GM10266 (cell line): ENCODE results near the gene MGAT4D.

ENCODE experiments used
- DNase-seq: peaks from one replicate; pipeline ENCODE4 v3.0.0; 2012; ENCODE audit errors: extremely low spot score
- TF ChIP-seq, protein P1 (sequence below): IDR thresholded peaks from 2 replicates; pipeline ENCODE4 v1.5.1; 2012; ENCODE audit warnings: mild to moderate bottlenecking, low read depth; ENCODE audit not compliant: control insufficient read depth, insufficient read depth; ENCODE audit errors: missing control alignments

The MGAT4D gene

DNA sequence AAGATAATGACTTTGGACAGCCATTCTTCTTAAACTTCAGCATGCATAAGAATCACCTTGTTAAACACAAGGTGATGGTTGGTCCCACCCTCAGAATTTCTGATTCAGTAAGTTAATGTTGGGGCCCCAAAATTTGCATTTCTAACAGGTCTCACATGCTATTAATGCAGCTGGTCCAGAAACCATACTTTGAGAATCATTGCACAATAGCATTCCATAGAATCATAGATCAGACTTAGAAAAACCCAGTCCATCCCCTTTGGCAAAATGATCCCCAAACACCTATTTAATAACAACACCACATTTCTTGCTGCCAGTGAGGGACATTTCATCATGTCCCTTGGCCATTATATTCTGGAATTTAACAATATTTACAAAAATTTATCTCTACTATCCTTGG lies 6.2 kb upstream of the MGAT4D start:
- TF ChIP-seq, protein P1, sequence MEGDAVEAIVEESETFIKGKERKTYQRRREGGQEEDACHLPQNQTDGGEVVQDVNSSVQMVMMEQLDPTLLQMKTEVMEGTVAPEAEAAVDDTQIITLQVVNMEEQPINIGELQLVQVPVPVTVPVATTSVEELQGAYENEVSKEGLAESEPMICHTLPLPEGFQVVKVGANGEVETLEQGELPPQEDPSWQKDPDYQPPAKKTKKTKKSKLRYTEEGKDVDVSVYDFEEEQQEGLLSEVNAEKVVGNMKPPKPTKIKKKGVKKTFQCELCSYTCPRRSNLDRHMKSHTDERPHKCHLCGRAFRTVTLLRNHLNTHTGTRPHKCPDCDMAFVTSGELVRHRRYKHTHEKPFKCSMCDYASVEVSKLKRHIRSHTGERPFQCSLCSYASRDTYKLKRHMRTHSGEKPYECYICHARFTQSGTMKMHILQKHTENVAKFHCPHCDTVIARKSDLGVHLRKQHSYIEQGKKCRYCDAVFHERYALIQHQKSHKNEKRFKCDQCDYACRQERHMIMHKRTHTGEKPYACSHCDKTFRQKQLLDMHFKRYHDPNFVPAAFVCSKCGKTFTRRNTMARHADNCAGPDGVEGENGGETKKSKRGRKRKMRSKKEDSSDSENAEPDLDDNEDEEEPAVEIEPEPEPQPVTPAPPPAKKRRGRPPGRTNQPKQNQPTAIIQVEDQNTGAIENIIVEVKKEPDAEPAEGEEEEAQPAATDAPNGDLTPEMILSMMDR, result no peak
- DNase-seq, result no peak

DNA sequence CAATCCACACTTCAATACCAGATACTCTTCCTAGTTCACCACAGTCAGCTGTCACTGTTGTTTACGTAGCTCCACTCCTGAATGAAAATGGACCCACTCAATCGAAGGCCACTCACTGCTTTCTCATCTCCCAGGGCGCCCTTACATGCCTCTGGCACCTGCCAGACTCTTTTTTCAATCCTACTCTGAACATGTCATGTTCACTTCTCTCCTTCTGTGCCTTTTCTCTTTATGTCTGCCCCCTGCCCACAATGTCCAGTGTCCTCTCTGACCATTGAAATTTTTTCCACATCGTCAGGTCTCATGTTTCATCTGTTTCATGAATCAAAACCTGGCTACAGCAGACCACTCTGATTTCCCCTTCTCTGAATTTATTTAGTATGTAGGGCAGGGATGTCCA lies 1.3 kb upstream of the MGAT4D start:
- TF ChIP-seq, protein P1, result no peak
- DNase-seq, result no peak

DNA sequence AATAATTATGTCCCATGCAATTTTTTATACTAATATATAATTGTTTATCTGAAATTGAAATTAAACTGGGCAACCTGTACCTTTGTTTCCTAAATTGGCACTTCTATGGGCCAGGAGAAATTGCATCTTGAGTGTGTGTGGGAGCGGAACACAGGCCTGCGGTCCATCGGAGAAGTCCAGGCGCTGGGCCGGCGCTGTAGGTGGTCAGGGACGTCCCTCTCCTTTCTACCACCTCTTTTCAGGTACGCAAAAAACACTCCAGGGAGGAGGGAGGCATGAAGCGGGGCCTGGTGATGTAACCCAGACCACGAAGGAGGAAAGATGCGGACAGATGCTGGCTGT lies 717 bp downstream of the MGAT4D start:
- TF ChIP-seq, protein P1, result no peak
- no peak for DNase-seq

DNA sequence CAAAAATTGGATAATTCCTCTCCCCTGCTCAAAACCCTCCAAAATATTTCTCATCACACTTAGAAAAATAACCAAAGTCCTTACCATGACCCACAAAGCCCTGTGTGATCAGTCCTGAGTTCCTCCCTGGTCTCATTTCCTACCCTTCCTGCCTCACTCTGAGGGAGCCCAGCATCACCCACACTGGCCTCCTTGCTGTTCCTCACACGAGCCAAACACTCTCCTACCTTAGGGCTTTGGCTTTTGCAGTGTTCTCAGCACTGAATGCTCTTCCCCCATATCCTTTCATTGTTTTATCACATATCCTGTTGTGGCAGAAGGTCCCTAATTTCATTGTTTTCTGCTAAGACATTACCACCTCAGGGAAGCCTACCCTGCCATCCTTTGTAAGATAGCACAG lies 12.2 kb downstream of the MGAT4D start:
- no peak for DNase-seq
- TF ChIP-seq, protein P1, result no peak

DNA sequence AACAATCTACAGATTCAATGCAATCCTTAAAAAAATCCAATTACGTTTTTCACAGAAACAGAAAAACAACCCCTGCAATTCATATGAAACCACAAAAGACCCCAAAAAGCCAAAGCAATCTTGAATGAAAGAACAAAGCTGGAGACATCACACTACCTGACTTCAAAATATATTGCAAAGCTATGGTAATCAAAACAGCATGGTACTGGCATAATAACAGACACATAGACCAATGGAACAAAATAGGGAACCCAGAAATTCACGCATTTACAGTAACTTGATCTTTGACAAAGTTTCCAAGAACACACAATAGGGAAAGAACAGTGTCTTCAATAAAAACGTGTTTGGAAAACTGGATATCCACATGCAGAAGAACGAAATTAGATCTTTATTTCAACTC lies 14.6 kb downstream of the MGAT4D start:
- DNase-seq, result no peak
- TF ChIP-seq, protein P1, result no peak

DNA sequence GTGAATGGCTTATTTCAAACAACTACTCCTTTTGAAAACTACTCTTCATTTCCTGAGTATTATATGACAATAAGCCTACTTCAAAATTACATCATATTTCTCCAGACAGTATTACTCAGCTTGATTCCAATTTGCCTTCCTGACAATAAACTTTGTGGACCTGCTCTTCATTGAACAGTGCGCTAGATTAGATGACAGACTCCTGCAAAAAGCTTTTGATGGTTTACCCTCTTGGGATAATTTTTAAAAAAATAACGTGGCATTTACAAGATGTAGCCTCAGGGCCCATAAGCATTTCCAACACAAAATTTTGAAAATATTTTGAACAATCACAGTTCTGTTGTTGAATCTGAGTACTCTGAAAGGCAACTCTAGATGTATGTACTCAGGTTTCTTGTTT lies 25.9 kb downstream of the MGAT4D start:
- TF ChIP-seq, protein P1, result no peak
- DNase-seq, result no peak

DNA sequence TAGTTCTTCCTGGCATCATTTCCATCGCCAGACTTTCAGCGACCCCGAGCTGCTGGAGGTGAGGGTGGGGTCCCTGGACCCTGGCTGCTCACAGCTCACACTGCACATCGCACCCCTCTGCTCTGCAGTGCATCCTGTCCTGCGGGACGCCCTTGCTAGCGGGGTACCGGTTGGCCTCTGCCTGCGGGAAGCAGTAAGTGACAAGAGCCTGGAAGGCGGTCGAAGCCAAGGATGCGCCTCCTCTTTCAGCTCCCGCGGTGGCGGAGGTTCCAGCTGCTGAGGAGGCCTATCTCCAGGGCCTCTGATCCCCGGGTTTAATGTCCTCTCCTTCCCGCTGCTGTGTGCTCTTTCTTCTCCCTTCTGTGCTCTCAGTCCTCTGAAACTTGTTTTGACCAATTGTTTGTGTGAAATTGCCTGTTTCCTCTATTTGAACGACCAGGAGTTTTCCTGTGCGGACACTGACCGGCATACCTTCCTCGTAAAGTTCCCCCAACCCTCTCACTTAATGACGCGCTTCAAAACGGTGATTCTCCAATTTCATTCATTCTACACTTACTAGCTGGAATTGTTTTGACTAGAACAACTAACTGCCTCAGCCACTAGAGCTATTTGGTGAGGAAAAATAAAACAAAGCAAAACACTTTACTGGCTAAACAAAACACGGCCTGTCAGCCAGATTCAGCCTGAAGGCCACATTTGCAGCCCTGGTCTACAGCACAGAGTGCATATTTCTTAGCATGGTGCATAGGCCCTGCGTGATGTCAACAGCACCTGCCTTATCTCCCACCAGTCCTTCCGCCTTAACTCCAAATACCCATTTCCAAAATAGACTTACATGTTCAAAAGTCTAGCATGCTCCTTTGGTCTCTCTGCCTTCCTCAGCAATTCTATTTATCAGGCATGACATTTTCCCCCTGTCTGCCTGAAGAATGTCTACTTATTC lies 28.0 kb downstream of the MGAT4D start:
- TF ChIP-seq, protein P1, result no peak
- DNase-seq, result no peak
